ENCODE data around the gene AQP2. TPM values are rescaled to one million over a fixed set of nuclear protein-coding genes. Genes with fewer than 3 reads are reported as not detected.

Gene AQP2
- total RNA-seq, 6 experiments from 2014 or later, result not detected

DNA sequence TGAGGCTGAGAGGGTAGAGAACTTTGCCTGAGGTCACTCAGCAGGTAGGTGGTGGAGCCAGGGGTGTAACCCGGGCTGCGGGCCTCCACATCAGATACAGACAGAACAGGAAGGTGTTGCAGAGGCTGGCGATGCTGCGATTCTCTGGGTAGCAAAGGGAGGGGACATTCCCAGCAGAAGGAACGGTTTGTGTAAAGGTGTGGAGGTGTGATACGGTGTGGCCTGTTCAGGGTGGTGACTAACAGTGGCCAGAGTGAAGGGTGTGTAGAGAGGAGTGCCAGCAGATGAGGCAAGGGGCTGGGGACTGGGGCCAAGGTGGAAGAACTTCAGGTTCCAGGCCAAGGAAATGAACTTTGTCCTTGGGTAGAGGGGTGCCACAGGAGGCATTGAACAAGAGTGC lies 28.6 kb upstream of the AQP2 start:
- intact Hi-C loops (cut with DNase I), result no loop called here
- ATAC-seq (peak in 3 of 4 donors; percentile 11 to 29 (median 28)), DNase-seq (no peak)
- H3K27me3 ChIP-seq, result no peaks in the 10 kb centered on the region
- H3K4me3 ChIP-seq, result no peak overlapping the region
- TF ChIP-seq POLR2A (IDR thresholded peaks at IDR 0.05), result no peak
- no peak for TF ChIP-seq CTCF (IDR thresholded peaks at IDR 0.05)
- H3K9me3 ChIP-seq, result no peaks in the 10 kb centered on the region
- no peaks in the 10 kb centered on the region for H3K4me1 ChIP-seq
- H3K27ac ChIP-seq, result no peak overlapping the region
- H3K36me3 ChIP-seq, result no peaks in the 10 kb centered on the region
- 53% methylated on average over 3 of the region's 6 CpGs for WGBS (ENCODE audit: insufficient coverage, low coverage, low lambda C conversion rate, missing lambda C conversion rate)

DNA sequence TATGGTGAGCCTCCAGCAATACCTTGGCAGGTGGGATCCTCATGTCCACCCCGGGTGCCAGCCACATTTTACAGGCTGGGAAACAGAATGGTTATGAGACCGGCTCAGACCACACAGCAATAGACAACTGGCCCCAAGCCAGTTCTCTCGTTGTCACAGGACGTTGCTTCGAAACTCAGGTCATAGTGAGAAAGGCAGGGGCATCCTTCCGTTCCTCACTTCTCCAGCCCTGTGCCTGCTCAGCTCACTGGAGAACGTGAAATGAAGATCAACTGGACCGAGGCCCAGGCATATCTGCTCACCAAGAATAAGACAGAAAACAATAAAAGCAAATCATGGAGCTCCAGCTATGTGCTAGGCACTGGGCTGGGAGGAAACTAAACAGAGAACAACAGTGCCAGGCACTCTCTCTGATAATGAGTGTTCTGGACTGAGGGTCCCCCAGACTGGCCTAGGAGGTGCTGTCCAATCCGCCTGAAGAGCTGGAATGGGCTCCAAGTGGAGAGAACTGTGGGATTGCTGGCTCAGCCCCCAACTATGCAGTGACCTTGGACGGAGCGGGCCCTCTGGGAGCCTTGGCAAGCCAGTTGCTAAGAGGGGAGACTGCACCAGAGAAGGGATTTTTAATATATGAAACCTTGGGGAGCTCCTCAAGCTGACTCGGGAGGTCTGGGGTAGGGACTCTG lies 28.0 kb upstream of the AQP2 start:
- no peaks in the 10 kb centered on the region for H3K36me3 ChIP-seq
- no peak overlapping the region for H3K27ac ChIP-seq
- TF ChIP-seq POLR2A (IDR thresholded peaks at IDR 0.05), result no peak
- no peak for TF ChIP-seq CTCF (IDR thresholded peaks at IDR 0.05)
- WGBS (ENCODE audit: insufficient coverage, low coverage, low lambda C conversion rate, missing lambda C conversion rate), result 58% methylated on average over 10 of the region's 12 CpGs
- no peaks in the 10 kb centered on the region for H3K27me3 ChIP-seq
- no peaks in the 10 kb centered on the region for H3K9me3 ChIP-seq
- DNase-seq (no peak), ATAC-seq (peak; percentile 11 to 24 (median 16))
- H3K4me1 ChIP-seq, result no peaks in the 10 kb centered on the region
- H3K4me3 ChIP-seq, result no peak overlapping the region
- intact Hi-C loops (cut with DNase I), result no loop called here

- intact Hi-C loops (cut with DNase I), result no loop called here
- DNase-seq (no peak), ATAC-seq (peak; percentile 11 to 44 (median 22))
- H3K4me3 ChIP-seq, result no peak overlapping the region
- no peaks in the 10 kb centered on the region for H3K36me3 ChIP-seq
- no peaks in the 10 kb centered on the region for H3K27me3 ChIP-seq
- H3K27ac ChIP-seq, result no peak overlapping the region
- WGBS (ENCODE audit: insufficient coverage, low coverage, low lambda C conversion rate, missing lambda C conversion rate), result 58% methylated on average over 3 of the region's 7 CpGs
- no peaks in the 10 kb centered on the region for H3K9me3 ChIP-seq
- H3K4me1 ChIP-seq, result no peaks in the 10 kb centered on the region
- TF ChIP-seq POLR2A (IDR thresholded peaks at IDR 0.05) (no peak), CTCF (IDR thresholded peaks at IDR 0.05) (no peak)
These were observed 27.4 kb upstream of the AQP2 start for GRCh38 chr12:49923035-49923644.

- Histone ChIP-seq H3K36me3 (no peaks in the 10 kb centered on the region), H3K27ac (no peak overlapping the region), H3K4me1 (no peaks in the 10 kb centered on the region), H3K4me3 (no peak overlapping the region), H3K9me3 (no peaks in the 10 kb centered on the region), H3K27me3 (no peaks in the 10 kb centered on the region)
- intact Hi-C loops (cut with DNase I), result no loop called here
- peak in 1 of 4 donors; percentile 37 for ATAC-seq
- no peak for TF ChIP-seq POLR2A (IDR thresholded peaks at IDR 0.05)
- TF ChIP-seq CTCF (IDR thresholded peaks at IDR 0.05), result no peak
- no peak for DNase-seq
- 87% methylated on average over 11 of the region's 15 CpGs for WGBS (ENCODE audit: insufficient coverage, low coverage, low lambda C conversion rate, missing lambda C conversion rate)
These were observed 26.5 kb upstream of the AQP2 start for GRCh38 chr12:49923880-49924556.
